Upper lobe of right lung (tissue), 1 donor: ENCODE results near the gene TK1. TPM values are rescaled to one million over a fixed set of nuclear protein-coding genes. Genes with fewer than 3 reads are reported as not detected.

Experiments
- ATAC-seq: fragments of 200-7000 bp; cut with Tn5 transposase; one replicate; pipeline ENCODE4 v1.9.1; 2020; ENCODE audit warnings: mild to moderate bottlenecking, moderate library complexity
- DNase-seq: peaks from one replicate; pipeline ENCODE4 v3.0.0-alpha.2; 2020
- H3K27ac ChIP-seq: fragments of 200-600 bp; one replicate; pipeline ENCODE4 v1.8.0; 2022
- H3K27me3 ChIP-seq: fragments of 200-600 bp; one replicate; pipeline ENCODE4 v1.8.0; 2022; ENCODE audit warnings: mild to moderate bottlenecking
- H3K36me3 ChIP-seq: fragments of 200-600 bp; one replicate; pipeline ENCODE4 v1.8.0; 2022
- H3K4me1 ChIP-seq: fragments of 200-600 bp; one replicate; pipeline ENCODE4 v1.8.0; 2022
- H3K4me3 ChIP-seq: fragments of 200-600 bp; one replicate; pipeline ENCODE4 v1.8.0; 2022; ENCODE audit warnings: mild to moderate bottlenecking
- H3K9me3 ChIP-seq: fragments of 200-600 bp; one replicate; pipeline ENCODE4 v1.8.0; 2022
- intact Hi-C: fragments of 100-400 bp; cut with DNase I; formaldehyde crosslinking; loops from one replicate; pipeline ENCODE4 v1.11.0; 2022
- total RNA-seq: library from RNA; stranded (reverse); fragmentation: NEBNext Ultra II Directional; extraction: Animal tissue kit (Norgen Biotek cat#: 25700); gene quantifications from one replicate; pipeline ENCODE4 v1.2.1, GENCODE V29; 2021
- TF ChIP-seq, protein P1 (sequence below): fragments of 200-600 bp; IDR thresholded peaks from one replicate; pipeline ENCODE4 v1.8.0; 2022; ENCODE audit warnings: antibody characterized with exemption
- donor health status: DM: no; HTN: yes; CAD: no; lungs with severe emphysema.

The TK1 gene
- total RNA-seq, 1 donor from 2014 or later: 3.3 TPM

DNA sequence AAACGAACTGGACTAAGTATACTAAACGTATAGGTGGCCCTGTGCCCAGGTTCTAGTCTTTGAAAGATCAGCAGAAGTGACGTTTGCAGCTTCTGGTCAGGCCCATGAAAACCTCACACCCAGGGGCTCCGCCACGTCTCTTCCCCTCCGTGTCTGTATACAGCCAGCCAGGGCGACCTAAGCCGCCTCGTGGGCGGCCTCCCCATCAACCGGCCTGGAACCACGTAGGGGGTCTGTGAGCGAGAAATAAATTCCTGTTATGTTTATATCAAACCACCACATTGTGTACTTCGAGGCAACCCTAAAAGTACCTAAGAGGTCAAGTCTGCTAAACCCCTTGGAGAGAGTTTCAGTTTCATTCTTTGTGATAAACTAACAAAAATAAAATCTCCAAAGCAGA is 6.8 kb downstream of the TK1 start:
- no peak for ATAC-seq
- no peaks in the 10 kb centered on the region for H3K36me3 ChIP-seq
- H3K27me3 ChIP-seq: no peaks in the 10 kb centered on the region
- TF ChIP-seq, protein P1, sequence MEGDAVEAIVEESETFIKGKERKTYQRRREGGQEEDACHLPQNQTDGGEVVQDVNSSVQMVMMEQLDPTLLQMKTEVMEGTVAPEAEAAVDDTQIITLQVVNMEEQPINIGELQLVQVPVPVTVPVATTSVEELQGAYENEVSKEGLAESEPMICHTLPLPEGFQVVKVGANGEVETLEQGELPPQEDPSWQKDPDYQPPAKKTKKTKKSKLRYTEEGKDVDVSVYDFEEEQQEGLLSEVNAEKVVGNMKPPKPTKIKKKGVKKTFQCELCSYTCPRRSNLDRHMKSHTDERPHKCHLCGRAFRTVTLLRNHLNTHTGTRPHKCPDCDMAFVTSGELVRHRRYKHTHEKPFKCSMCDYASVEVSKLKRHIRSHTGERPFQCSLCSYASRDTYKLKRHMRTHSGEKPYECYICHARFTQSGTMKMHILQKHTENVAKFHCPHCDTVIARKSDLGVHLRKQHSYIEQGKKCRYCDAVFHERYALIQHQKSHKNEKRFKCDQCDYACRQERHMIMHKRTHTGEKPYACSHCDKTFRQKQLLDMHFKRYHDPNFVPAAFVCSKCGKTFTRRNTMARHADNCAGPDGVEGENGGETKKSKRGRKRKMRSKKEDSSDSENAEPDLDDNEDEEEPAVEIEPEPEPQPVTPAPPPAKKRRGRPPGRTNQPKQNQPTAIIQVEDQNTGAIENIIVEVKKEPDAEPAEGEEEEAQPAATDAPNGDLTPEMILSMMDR: no peak
- H3K4me3 ChIP-seq: peak overlapping the region; percentile 4
- H3K9me3 ChIP-seq: no peaks in the 10 kb centered on the region
- intact Hi-C loops: no loop called here
- peaks cover 40% of the 10 kb centered on the region for H3K4me1 ChIP-seq
- peak overlapping the region; percentile 53 for H3K27ac ChIP-seq
- DNase-seq: no peak

DNA sequence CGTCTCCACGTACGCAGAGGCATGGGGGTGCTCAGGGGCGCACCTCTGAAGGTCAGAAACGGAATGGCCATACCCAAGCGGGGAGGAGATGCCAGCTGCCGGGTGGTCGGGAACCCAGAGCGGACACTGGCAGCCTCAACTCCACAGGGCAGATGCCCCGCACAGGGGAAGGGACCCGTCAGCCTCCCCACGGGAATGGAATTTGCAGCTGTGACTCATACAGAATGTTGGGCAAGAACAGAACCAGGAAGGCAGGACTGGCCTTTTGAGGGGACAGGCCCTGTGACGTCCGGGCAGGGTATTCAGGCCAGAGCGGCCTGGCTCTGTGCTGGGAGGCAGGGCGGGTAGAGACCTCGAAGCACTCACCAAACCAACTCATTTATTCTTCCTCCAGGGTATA is 7.5 kb downstream of the TK1 start:
- peaks cover 47% of the 10 kb centered on the region for H3K4me1 ChIP-seq
- ATAC-seq (peak; percentile 56), DNase-seq (peak; percentile 83)
- H3K27ac ChIP-seq: peak overlapping the region; percentile 53
- TF ChIP-seq, protein P1: no peak
- H3K4me3 ChIP-seq: no peak overlapping the region
- H3K9me3 ChIP-seq: no peaks in the 10 kb centered on the region
- H3K36me3 ChIP-seq: no peaks in the 10 kb centered on the region
- intact Hi-C loops: loop anchor here (10.0 kb wide), 1 partner anchor 65 kb away; no protein-coding TSS in a partner anchor
- H3K27me3 ChIP-seq: no peaks in the 10 kb centered on the region

DNA sequence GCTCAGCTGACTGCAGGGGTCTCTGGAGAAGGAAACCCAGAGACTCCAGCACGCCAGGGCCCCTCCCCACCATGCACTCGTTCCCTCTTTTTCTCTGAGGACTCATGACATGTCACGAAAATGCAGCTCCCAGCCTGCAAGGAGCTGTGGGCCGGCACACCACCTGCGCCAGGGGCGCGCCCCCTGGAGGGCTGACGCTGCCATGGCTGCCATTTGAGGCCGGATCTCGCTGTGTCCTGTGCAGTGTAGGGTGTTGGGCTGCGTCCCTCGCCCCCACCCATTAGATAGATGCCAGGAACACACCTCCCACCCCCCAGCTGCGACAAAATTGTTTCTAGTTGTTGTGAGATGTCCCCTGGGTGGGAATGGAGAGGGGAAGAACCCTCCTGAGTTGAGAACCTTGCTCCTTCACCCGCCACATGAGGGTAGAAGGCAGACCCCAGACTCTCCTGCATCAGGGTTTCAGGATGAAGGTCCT is 10.3 kb downstream of the TK1 start:
- Histone ChIP-seq H3K9me3 (no peaks in the 10 kb centered on the region), H3K27ac (peak overlapping the region; percentile 87), H3K4me1 (peaks cover 75% of the 10 kb centered on the region), H3K27me3 (no peaks in the 10 kb centered on the region), H3K4me3 (no peak overlapping the region), H3K36me3 (peaks cover 15% of the 10 kb centered on the region)
- DNase-seq (peak; percentile 91), ATAC-seq (peak; percentile 59)
- TF ChIP-seq, protein P1: peak; percentile 94
- intact Hi-C loops: loop anchor here (10.0 kb wide), 1 partner anchor 62 kb away; no protein-coding TSS in a partner anchor

DNA sequence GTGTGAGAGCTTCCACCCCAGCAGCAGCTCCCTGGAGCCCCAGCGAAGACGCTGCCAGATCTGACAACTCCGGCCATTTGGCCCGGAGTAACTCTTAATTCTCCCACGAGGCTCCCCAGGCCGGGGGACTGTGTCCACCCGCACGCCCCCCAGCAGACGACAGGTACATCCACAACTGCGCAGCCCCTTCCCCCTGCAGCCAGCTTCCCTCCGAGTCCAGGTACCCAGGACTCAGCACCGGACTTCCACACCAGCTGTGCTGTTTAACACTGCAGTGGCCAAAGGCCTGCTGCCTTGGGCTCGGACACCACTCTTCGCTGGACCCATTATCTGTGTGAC is 11.2 kb downstream of the TK1 start:
- DNase-seq (no peak), ATAC-seq (no peak)
- H3K4me1 ChIP-seq: peaks cover 84% of the 10 kb centered on the region
- H3K4me3 ChIP-seq: peak overlapping the region; percentile 23
- TF ChIP-seq, protein P1: no peak
- H3K9me3 ChIP-seq: no peaks in the 10 kb centered on the region
- H3K27ac ChIP-seq: peak overlapping the region; percentile 87
- H3K27me3 ChIP-seq: no peaks in the 10 kb centered on the region
- peaks cover 25% of the 10 kb centered on the region for H3K36me3 ChIP-seq
- intact Hi-C loops: loop anchor here (10.0 kb wide), 1 partner anchor 61 kb away; no protein-coding TSS in a partner anchor

DNA sequence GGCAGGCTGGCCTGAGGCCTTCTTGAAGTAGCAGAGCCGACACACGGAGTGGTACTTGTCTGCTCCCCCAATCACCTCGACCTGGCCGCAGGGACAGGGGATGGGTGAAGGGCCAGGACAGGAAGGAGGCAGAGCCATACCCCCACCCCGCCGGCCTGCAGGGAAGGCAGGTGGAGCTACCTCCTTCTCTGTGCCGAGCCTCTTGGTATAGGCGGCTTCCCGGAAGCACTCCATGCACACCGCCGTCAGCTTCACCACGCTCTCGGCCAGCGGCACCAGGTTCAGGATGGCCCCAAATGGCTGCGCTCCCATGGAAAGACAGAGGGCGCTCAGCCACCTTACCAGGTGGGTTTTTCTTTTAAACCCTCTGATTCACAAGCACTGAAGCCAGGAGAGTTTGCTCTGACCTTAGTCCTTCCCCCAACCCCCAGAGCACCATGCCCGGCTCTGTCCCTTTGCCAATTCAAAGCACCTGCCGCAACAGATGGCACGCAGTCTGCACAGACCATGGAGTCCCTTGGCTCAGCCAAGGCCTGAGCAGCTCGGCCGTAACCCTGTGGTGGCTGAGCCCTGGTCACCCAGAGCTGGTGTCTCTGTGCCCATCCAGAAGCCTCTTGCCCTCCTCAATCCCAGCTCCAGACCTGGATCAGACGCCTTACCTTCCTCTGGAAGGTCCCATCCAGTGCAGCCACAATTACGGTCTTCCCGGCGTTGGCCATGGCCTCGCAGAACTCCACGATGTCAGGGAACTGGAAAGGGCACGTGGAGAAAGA is 11.8 kb downstream of the TK1 start:
- peak overlapping the region; percentile 87 for H3K27ac ChIP-seq
- H3K4me1 ChIP-seq: peaks cover 81% of the 10 kb centered on the region
- DNase-seq: no peak
- peak overlapping the region; percentile 23 for H3K4me3 ChIP-seq
- H3K27me3 ChIP-seq: no peaks in the 10 kb centered on the region
- no peaks in the 10 kb centered on the region for H3K9me3 ChIP-seq
- H3K36me3 ChIP-seq: peaks cover 26% of the 10 kb centered on the region
- intact Hi-C loops: loop anchor here (10.0 kb wide), 1 partner anchor 60 kb away; no protein-coding TSS in a partner anchor
- TF ChIP-seq, protein P1: no peak
- ATAC-seq: peak; percentile 52
